A549 (cell line): ENCODE data around the gene TARP.

Source experiments
- ATAC-seq, 2 experiments: fragments of 200-7000 bp in 1 of 2; fragments of >200 bp in 1 of 2; cut with Nextera tagmentation in 1 of 2; cut with Tn5 transposase in 1 of 2; 3 replicates each; pipeline versions ENCODE4 v1.8.0 to v1.9.1; 2018 to 2020; ENCODE audit warnings: mild to moderate bottlenecking in 1 of 2, moderate library complexity in 1 of 2
- CTCF ChIA-PET: fragments of 300-600 bp; sonication (Branson Sonifier 250); formaldehyde crosslinking; extraction: SDS; loops from one replicate; lab custom pipeline; 2021; ENCODE audit warnings: antibody characterized with exemption, inconsistent platforms; lab: Yijun Ruan, JAX
- POLR2A ChIA-PET: fragments of 350-600 bp; formaldehyde crosslinking; extraction: SDS; loops from one replicate; lab custom pipeline; 2021; ENCODE audit warnings: antibody characterized with exemption, inconsistent platforms; lab: Yijun Ruan, JAX
- DNase-seq, 2 experiments: peaks; one replicate each; pipeline versions ENCODE4 v3.0.0 to v3.0.0-alpha.2; 2011 to 2016; ENCODE audit warnings: low read depth in 1 of 2, low spot score in 1 of 2
- FAIRE-seq: peaks from 2 replicates; lab custom pipeline; 2011; peaks lifted over from hg19 to GRCh38; lab: Jason Lieb, UNC
- H3K27ac ChIP-seq, 2 experiments: fragments of >200 bp; sonication (Bioruptor Twin); formaldehyde crosslinking; 3 replicates each; pipeline ENCODE4 v1.5.1; 2016 to 2017
- H3K4me1 ChIP-seq: fragments of >200 bp; sonication (Bioruptor Twin); formaldehyde crosslinking; 3 replicates; pipeline ENCODE4 v1.6.1; 2016
- H3K4me2 ChIP-seq: fragments of >200 bp; sonication (Bioruptor Twin); formaldehyde crosslinking; 3 replicates; pipeline ENCODE4 v1.6.1; 2016
- H3K4me3 ChIP-seq: fragments of >200 bp; sonication (Bioruptor Twin); formaldehyde crosslinking; 3 replicates; pipeline ENCODE4 v1.5.1; 2016
- H3K9me3 ChIP-seq: fragments of >200 bp; sonication (Bioruptor Twin); formaldehyde crosslinking; 3 replicates; pipeline ENCODE4 v1.6.1; 2016
- ATOH8 ChIP-seq: fragments of 250-450 bp; sonication (Bioruptor Pico); IDR thresholded peaks from 2 replicates; pipeline ENCODE4 v1.5.0; 2020; ENCODE audit warnings: low read depth, mild to moderate bottlenecking, moderate library complexity
- BCL3 ChIP-seq: fragments of >200 bp; sonication (Bioruptor Twin); formaldehyde crosslinking; IDR thresholded peaks from 3 replicates; pipeline ENCODE4 v1.6.1; 2016
- BHLHE40 ChIP-seq: IDR thresholded peaks from 2 replicates; pipeline ENCODE4 v1.6.1; 2012; ENCODE audit warnings: low read depth, low read length, inconsistent platforms
- CBX8 ChIP-seq: fragments of 200-600 bp; sonication (generic); IDR thresholded peaks from 2 replicates; pipeline ENCODE4 v1.6.1; 2016
- CHD2 ChIP-seq: fragments of 150-350 bp; IDR thresholded peaks from 2 replicates; pipeline ENCODE4 v1.6.1; 2014; ENCODE audit warnings: low read length; ENCODE audit not compliant: partially characterized antibody
- CHD4 ChIP-seq: fragments of 200-600 bp; sonication (generic); IDR thresholded peaks from 2 replicates; pipeline ENCODE4 v1.6.1; 2016; ENCODE audit warnings: antibody characterized with exemption, mild to moderate bottlenecking, borderline replicate concordance
- CTCF ChIP-seq: fragments of >200 bp; sonication (Bioruptor Twin); formaldehyde crosslinking; IDR thresholded peaks from 3 replicates; pipeline ENCODE4 v1.5.1; 2016
- EHF ChIP-seq: fragments of 250-450 bp; sonication (Bioruptor Pico); IDR thresholded peaks from 2 replicates; pipeline ENCODE4 v1.5.0; 2020; ENCODE audit warnings: mild to moderate bottlenecking
- EHMT2 ChIP-seq: fragments of 200-600 bp; sonication (generic); IDR thresholded peaks from 2 replicates; pipeline ENCODE4 v1.6.1; 2016; ENCODE audit warnings: antibody characterized with exemption, low read depth, mild to moderate bottlenecking, moderate library complexity
- EP300 ChIP-seq, 2 experiments: fragments of >200 bp; sonication (Bioruptor Twin); formaldehyde crosslinking; IDR thresholded peaks; 2 replicates in 1 of 2; 3 replicates in 1 of 2; pipeline ENCODE4 v1.6.1; 2016 to 2017
- FOSB ChIP-seq: fragments of 250-450 bp; sonication (Bioruptor Pico); IDR thresholded peaks from 2 replicates; pipeline ENCODE4 v1.5.0; 2020; ENCODE audit warnings: mild to moderate bottlenecking, moderate library complexity
- GATA3 ChIP-seq: IDR thresholded peaks from 2 replicates; pipeline ENCODE4 v1.6.1; 2012; ENCODE audit warnings: borderline replicate concordance
- HDAC2 ChIP-seq: fragments of 200-600 bp; sonication (generic); IDR thresholded peaks from 2 replicates; pipeline ENCODE4 v1.6.1; 2016
- HOXA7 ChIP-seq: fragments of 250-450 bp; sonication (Bioruptor Pico); IDR thresholded peaks from 2 replicates; pipeline ENCODE4 v1.5.0; 2020; ENCODE audit warnings: mild to moderate bottlenecking, moderate library complexity
- JUN ChIP-seq, 2 experiments: fragments of >200 bp; sonication (Bioruptor Twin); formaldehyde crosslinking; IDR thresholded peaks; 2 replicates in 1 of 2; 3 replicates in 1 of 2; pipeline ENCODE4 v1.6.1; 2016 to 2017
- KDM1A ChIP-seq: fragments of 200-600 bp; sonication (generic); IDR thresholded peaks from 2 replicates; pipeline ENCODE4 v1.6.1; 2016; ENCODE audit warnings: low read depth, mild to moderate bottlenecking
- MAZ ChIP-seq: fragments of 150-350 bp; IDR thresholded peaks from 2 replicates; pipeline ENCODE4 v1.6.1; 2014; ENCODE audit warnings: antibody characterized with exemption, low read depth, low read length, borderline replicate concordance
- NPAS2 ChIP-seq: fragments of 250-450 bp; sonication (Bioruptor Pico); IDR thresholded peaks from 2 replicates; pipeline ENCODE4 v1.8.0; 2022; ENCODE audit warnings: mild to moderate bottlenecking, moderate library complexity, borderline replicate concordance
- NR3C1 ChIP-seq: fragments of >200 bp; sonication (Bioruptor Twin); formaldehyde crosslinking; IDR thresholded peaks from 3 replicates; pipeline ENCODE4 v1.6.1; 2017
- RFX5 ChIP-seq: fragments of 450-650 bp; IDR thresholded peaks from 2 replicates; pipeline ENCODE4 v1.7.1; 2014; ENCODE audit warnings: antibody characterized with exemption, mild to moderate bottlenecking, moderate library complexity
- SMC3 ChIP-seq: fragments of >200 bp; sonication (Bioruptor Twin); formaldehyde crosslinking; IDR thresholded peaks from 3 replicates; pipeline ENCODE4 v1.6.1; 2018; ENCODE audit warnings: inconsistent platforms
- USF2 ChIP-seq: fragments of 450-650 bp; IDR thresholded peaks from 2 replicates; pipeline ENCODE4 v1.6.1; 2014; ENCODE audit warnings: antibody characterized with exemption
- ZC3H11A ChIP-seq: fragments of 450-650 bp; IDR thresholded peaks from 2 replicates; pipeline ENCODE4 v1.6.1; 2014; ENCODE audit warnings: antibody characterized with exemption, mild to moderate bottlenecking
- ZNF302 ChIP-seq: fragments of 250-450 bp; sonication (Bioruptor Pico); IDR thresholded peaks from 2 replicates; pipeline ENCODE4 v1.9.0; 2021; ENCODE audit warnings: inconsistent platforms, mild to moderate bottlenecking, moderate library complexity
- ZSCAN20 ChIP-seq: fragments of 250-450 bp; sonication (Bioruptor Pico); IDR thresholded peaks from 2 replicates; pipeline ENCODE4 v1.8.0; 2022; ENCODE audit warnings: mild to moderate bottlenecking, moderate library complexity
- WGBS: methylation state at CpG from one replicate; pipeline ENCODE4 v1.1.6; 2017; ENCODE audit errors: missing lambda C conversion rate; 5-methylcytosine and 5-hydroxymethylcytosine counted together

TARP gene

GRCh38 chr7:38306171-38306570 is 32.7 kb upstream of the TARP start:
- no peak overlapping the region for H3K27ac ChIP-seq
- POLR2A ChIA-PET = no interaction called here
- TF ChIP-seq ZC3H11A (no peak), CBX8 (no peak), KDM1A (no peak), SMC3 (no peak), USF2 (no peak), CHD4 (no peak), ZNF302 (CRISPR knock-in tag) (no peak), FOSB (CRISPR knock-in tag) (no peak), BCL3 (no peak), EHF (CRISPR knock-in tag) (no peak), EHMT2 (no peak), EP300 (IDR thresholded peaks at IDR 0.05) (no peak), BHLHE40 (no peak)
- TF ChIP-seq, all 56 proteins: peak for 0
- DNase-seq (no peak), FAIRE-seq (no peak), ATAC-seq (no peak)
- CTCF ChIA-PET = interaction anchor here (2.6 kb wide), 1 partner anchor 12 kb away, joined by 7 read pairs; no protein-coding TSS in a partner anchor
- Histone ChIP-seq H3K9me3 (no peaks in the 10 kb centered on the region), H3K4me1 (peaks cover 7% of the 10 kb centered on the region; the same call in 2 of the 3 replicates), H3K4me3 (no peak overlapping the region), H3K4me2 (no peak overlapping the region)
- 90% methylated on average over 3 of the region's 3 CpGs for WGBS

- Histone ChIP-seq H3K4me1 (no peaks in the 10 kb centered on the region), H3K4me2 (no peak overlapping the region), H3K4me3 (no peak overlapping the region), H3K9me3 (no peaks in the 10 kb centered on the region), H3K27ac (no peak overlapping the region)
- no peak for TF ChIP-seq ZSCAN20 (CRISPR knock-in tag)
- no peak for ATAC-seq
- no peak for FAIRE-seq
- 81% methylated on average over 2 of the region's 2 CpGs for WGBS
- ChIA-PET CTCF (interaction anchor here (0.5 to 1.1 kb wide), 2 partner anchors 18 to 23 kb away, joined by 3 read pairs; no protein-coding TSS in a partner anchor), POLR2A (no interaction called here)
- no peak for DNase-seq
These were observed 30.4 kb upstream of the TARP start for GRCh38 chr7:38303866-38304265.

GRCh38 chr7:38300175-38300574 is 26.7 kb upstream of the TARP start:
- POLR2A ChIA-PET = no interaction called here
- H3K9me3 ChIP-seq = no peaks in the 10 kb centered on the region
- H3K27ac ChIP-seq = no peak overlapping the region
- H3K4me2 ChIP-seq = no peak overlapping the region
- TF ChIP-seq MAZ = no peak
- TF ChIP-seq, all 56 proteins: peak for 0
- ATAC-seq (no peak; a peak in 1 of 6 replicates), FAIRE-seq (no peak), DNase-seq (no peak)
- Histone ChIP-seq H3K4me1 (no peaks in the 10 kb centered on the region), H3K4me3 (no peak overlapping the region)
- CTCF ChIA-PET = no interaction called here
- 30% methylated on average over 8 of the region's 8 CpGs for WGBS

- WGBS = 61% methylated on average over 9 of the region's 9 CpGs
- Histone ChIP-seq H3K4me3 (no peak overlapping the region), H3K4me1 (no peaks in the 10 kb centered on the region), H3K4me2 (no peak overlapping the region), H3K27ac (no peak overlapping the region), H3K9me3 (no peaks in the 10 kb centered on the region)
- ATAC-seq (no peak), DNase-seq (no peak), FAIRE-seq (no peak)
- TF ChIP-seq JUN (IDR thresholded peaks at IDR 0.05) = no peak
- no peak for TF ChIP-seq MAZ
- TF ChIP-seq SMC3 = no peak
- no peak for TF ChIP-seq ATOH8 (CRISPR knock-in tag)
- no peak for TF ChIP-seq HOXA7 (CRISPR knock-in tag)
- TF ChIP-seq CTCF = no peak
- TF ChIP-seq NR3C1 = no peak
- TF ChIP-seq CHD2 = no peak
- no peak for TF ChIP-seq GATA3
- TF ChIP-seq EP300 (IDR thresholded peaks at IDR 0.05) = no peak
- TF ChIP-seq USF2 = no peak
- TF ChIP-seq RFX5 = no peak
- no peak for TF ChIP-seq ZNF302 (CRISPR knock-in tag)
- no peak for TF ChIP-seq HDAC2
- TF ChIP-seq NPAS2 (CRISPR knock-in tag) = no peak
- ChIA-PET CTCF (interaction anchor here (0.6 to 2.2 kb wide), 5 partner anchors 28 to 378 kb away, joined by 3 to 8 read pairs (median 3); no protein-coding TSS in a partner anchor), POLR2A (no interaction called here)
These were observed 26.0 kb upstream of the TARP start for GRCh38 chr7:38299275-38299931.
